DND-41 (cell line): ENCODE measurements around the gene ROCK2.

Source experiments
- EZH2 ChIP-seq: IDR thresholded peaks from 3 replicates; pipeline ENCODE4 v1.6.1; 2012; ENCODE audit warnings: borderline replicate concordance, low read depth, mild to moderate bottlenecking, moderate library complexity, low read length, inconsistent platforms; ENCODE audit not compliant: severe bottlenecking
- TF ChIP-seq, protein P1 (sequence below): IDR thresholded peaks from 2 replicates; pipeline ENCODE4 v1.5.1; 2012; ENCODE audit warnings: borderline replicate concordance, low read length, moderate library complexity, mild to moderate bottlenecking; ENCODE audit not compliant: poor library complexity, severe bottlenecking; ENCODE audit errors: extremely low read depth

DNA sequence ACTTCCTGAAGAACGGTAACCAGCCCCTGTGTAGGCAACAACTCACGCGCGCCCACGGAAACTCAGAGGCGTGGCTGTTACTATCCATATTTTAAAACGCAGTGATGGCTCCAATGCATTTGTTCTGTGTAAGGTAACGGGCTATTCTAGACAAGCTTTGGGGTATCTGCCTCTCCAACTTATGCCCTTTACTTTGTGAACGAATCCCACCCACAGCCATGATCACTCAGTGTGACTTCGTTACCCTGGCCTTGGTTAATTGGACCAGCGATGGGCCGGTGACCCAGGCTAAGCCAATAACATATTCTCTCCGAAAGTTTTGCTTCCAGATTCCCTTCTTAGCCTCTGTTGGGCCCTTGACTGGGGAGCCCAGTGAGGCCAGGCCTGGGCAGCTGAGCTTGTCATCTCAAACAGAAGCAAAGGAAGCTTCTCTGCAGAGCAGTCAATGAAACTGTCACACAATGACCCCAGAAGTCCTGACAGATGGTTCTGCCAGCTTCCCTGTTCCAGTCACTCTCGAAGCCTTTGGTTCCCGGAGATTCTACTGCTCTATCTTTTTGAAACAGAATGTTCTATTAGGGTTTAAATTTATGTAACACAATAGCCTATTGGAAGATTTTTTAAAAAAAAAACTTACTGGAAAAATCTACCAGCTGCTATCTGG is 30.7 kb upstream of the ROCK2 start:
- TF ChIP-seq, protein P1, sequence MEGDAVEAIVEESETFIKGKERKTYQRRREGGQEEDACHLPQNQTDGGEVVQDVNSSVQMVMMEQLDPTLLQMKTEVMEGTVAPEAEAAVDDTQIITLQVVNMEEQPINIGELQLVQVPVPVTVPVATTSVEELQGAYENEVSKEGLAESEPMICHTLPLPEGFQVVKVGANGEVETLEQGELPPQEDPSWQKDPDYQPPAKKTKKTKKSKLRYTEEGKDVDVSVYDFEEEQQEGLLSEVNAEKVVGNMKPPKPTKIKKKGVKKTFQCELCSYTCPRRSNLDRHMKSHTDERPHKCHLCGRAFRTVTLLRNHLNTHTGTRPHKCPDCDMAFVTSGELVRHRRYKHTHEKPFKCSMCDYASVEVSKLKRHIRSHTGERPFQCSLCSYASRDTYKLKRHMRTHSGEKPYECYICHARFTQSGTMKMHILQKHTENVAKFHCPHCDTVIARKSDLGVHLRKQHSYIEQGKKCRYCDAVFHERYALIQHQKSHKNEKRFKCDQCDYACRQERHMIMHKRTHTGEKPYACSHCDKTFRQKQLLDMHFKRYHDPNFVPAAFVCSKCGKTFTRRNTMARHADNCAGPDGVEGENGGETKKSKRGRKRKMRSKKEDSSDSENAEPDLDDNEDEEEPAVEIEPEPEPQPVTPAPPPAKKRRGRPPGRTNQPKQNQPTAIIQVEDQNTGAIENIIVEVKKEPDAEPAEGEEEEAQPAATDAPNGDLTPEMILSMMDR = no peak
- no peak for TF ChIP-seq EZH2
